ENCODE measurements around the gene ODAD3.
"Not testable (repeated sequence)": the region's sequence is repeated elsewhere in the genome, so short reads cannot be mapped to it uniquely, and the experiment has no call there.

The ODAD3 gene

GRCh38 chr19:11401808-11402543 lies 32.9 kb downstream of the ODAD3 start:
- no peak for DNase-seq

- no peak for DNase-seq
Observed at GRCh38 chr19:11400798-11401197, 34.1 kb downstream of the ODAD3 start.

GRCh38 chr19:11399667-11400066 lies 35.3 kb downstream of the ODAD3 start:
- no peak for DNase-seq

GRCh38 chr19:11397089-11397610 lies 37.8 kb downstream of the ODAD3 start:
- DNase-seq = no peak

DNA sequence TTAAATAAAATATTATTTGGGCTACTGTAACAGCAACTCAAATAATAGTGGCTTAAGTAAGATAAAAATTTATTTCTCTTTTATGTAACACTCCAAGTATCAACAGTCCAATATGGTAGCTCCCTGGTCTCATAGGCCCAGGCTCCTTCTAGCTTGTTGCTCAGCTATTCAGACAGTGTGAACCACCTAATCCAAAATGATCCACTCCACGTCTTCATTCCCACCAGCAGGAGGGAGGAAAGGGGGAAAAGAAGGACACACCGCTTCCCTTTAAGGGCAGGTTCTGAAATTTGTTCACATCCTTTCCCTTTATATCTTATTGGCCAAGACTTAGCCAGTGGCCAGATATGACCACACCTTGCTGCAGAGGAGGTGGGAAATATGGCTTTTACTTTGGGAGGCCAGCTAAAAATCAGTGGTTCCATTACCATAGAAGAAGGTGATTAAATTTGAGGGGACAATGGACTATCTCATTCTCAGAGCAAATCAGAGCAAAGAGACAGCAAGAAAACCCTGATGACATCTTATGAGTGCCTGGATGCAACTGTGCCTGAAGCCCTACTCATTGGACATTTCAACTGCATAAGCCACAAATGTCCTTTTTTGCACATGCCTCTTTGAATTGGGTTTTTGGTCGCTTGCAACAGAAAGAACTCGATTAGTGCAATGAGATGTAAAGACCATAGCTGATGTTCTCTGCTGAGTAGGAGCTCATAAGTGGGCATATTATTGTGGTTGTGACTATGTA lies 43.8 kb downstream of the ODAD3 start:
- DNase-seq = no peak

DNA sequence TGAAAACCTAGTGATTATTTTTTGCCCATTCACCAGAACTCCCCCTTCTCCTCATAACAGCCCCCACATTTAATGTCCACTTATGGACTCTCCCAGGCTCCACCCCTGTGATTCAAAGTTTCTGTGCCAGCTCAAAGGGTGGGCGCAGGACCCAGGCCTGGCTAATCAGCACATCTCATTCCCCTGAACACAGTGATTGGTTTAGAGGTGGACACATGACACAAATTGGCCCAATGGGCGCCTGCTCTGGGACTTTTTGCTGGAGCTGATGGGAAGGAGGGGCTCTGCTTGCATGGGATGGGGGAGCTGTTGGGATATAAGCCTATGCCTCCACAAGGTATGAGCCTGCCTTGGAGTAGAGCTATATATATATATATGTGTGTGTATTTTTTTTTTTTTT lies 44.6 kb downstream of the ODAD3 start:
- DNase-seq = no peak

DNA sequence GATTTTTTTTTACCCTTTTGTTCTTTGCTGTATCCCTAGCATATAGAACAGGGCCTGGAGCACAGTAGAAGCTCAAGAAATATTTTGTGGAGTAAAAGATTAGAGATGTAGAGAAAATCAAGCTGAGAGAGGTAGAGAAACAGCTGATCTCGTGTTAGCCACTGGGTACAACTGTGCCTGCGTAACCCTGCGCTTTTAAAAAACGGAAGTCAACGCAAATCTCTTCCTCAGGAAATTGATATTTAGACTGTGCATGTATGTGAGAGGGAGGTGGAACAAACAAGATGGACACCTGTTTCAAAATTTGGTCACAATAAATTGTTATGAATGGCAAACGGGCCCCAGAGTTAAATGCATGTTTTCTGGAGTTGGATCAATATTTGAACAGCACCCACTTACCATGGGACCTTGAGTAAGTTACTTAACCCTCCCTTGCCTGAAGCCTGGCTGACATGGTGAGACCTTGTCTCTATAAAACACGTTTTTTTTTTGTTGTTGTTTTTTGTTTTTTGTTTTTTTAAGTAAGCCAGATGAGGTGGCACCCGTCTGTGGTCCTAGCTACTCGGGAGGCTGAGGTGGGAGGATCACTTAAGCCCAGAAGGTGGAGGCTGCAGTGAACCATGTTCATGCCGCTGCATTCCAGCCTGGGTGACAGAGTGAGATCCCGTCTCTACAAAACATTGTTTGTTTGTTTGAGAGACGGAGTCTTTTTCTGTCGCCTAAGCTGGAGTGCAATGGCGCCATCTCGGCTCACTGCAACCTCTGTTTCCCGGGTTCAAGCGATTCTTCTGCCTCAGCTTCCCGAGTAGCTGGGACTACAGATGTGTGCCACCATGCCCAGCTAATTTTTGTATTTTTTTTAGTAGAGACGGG lies 47.5 kb downstream of the ODAD3 start:
- DNase-seq = peak; percentile 38 to 50

DNA sequence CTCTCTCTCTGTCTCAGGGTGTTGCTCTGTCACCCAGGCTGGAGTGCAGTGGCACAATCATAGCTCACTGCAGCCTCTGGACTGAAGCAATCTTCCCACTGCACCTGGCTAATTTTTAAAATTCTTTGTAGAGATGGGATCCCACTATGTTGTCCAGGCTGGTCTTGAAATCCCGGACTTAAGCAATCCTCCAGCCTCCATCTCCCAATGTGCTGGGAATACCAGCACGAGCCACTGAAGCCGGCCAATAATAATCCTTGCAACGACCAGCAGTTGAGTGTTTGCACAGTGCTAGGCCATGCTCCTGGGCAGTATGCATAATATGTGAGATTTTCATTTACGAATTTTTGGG lies 50.2 kb downstream of the ODAD3 start:
- no peak for DNase-seq

GRCh38 chr19:11383706-11384048 lies 51.2 kb downstream of the ODAD3 start:
- no peak for DNase-seq

DNA sequence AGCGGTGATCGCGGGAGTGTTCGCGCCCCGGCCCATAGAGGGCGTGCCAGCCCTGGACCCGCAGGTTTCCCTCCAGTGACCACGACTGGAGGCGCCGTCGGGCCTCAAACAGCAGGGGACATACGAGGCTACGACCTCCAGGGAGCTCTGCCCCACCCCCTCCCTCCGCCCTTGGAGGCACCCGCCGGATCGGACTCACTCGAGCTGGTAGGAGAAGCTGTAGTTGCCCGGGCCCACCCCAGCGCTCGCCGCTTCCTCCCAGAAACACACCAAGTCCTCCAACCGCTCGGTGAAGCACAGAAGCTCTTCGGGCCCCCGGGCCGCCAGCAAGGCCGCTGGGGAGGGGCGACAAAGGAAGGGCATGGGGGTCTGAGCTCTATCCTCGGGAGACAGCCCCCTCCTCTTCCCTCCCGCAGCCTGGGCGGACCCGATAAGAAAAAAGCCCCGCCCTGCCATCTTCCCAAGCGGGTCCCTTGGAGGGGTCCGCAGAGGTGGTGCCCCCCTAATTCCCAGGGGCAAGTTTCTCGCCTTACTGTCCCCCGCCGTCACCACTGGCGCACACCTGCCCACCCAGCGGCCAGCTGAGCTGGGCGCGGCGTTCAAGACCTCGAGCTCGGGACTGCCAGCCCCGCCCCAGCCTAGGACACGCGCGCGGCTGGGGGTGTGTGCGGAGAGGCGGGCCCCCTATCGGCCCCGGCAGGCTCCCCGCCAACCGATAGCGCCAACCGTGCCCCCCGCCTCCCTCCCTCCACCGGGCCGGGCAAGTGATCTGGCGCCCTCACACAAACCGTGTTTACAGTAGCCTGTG lies 51.8 kb downstream of the ODAD3 start:
- DNase-seq = peak; percentile 47 to 68

GRCh38 chr19:11380653-11381537 lies 54.0 kb downstream of the ODAD3 start:
- DNase-seq = peak; percentile 98

GRCh38 chr19:11379857-11380350 lies 55.0 kb downstream of the ODAD3 start:
- no peak for DNase-seq

- not testable (repeated sequence) for DNase-seq
Observed at GRCh38 chr19:11379269-11379845, 55.6 kb downstream of the ODAD3 start.

DNA sequence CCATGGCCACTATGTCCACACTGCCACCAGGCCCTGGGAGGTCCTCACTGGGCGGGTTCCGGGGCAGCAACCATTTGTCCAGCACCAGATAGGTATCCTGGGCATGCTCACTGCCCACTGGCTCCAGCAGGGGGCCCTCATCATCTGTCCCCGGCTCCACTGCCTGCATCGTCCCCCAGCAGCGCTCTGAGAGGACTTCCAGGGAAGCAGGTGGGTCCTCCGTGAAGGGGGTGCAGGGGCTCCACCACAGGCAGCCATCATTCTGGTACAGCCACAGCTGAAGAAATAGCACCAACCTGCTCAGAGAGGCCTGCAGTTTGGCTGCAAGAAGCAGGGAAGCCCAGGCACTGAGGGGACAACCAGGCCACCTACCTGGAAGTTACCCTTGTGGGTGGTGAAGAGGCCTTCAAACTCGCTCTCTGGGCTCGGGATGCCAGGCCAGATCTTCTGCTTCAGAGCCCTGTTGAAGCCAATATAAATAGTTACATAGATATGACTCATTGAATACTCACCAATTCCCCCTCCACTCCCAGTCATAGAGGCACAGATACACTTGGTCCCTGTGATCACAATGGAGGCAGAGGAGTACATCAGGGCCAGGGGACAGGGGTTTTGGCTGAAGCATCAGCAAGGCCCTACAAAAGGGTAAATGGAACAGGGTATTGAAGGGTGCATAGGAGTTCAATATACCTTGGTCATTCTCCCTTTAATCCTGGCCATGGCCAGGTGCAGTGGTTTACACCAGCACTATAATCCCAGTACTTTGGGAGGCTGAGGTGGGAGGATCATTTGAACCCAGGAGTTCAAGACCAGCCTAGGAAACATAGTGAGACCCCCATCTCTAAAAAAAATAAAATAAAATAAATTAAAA lies 56.4 kb downstream of the ODAD3 start:
- DNase-seq = peak; percentile 13 to 21

GRCh38 chr19:11377756-11378155 lies 57.2 kb downstream of the ODAD3 start:
- no peak for DNase-seq

DNA sequence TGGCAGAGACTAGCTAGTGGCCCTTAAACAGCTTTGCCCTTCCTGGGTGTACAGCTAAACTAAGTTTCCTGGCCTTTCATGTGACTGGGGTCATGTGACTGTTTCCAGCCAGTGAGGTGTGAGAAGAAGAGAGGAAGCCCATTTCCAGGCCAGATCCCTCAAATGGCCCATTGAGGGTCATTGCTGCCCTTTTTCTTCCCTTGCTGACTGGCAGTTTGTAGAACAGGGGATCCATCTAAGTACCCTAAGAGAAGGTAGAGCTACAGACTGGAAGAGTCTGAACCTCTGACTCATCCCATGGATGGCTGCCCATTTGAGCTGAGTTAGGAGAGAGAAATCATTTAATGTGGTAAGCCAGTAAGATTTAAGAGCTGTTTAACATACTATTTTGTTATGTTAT lies 57.7 kb downstream of the ODAD3 start:
- DNase-seq = peak; percentile 31 to 49

- DNase-seq = peak; percentile 66 to 76
Observed at GRCh38 chr19:11375143-11375948, 59.6 kb downstream of the ODAD3 start.

DNA sequence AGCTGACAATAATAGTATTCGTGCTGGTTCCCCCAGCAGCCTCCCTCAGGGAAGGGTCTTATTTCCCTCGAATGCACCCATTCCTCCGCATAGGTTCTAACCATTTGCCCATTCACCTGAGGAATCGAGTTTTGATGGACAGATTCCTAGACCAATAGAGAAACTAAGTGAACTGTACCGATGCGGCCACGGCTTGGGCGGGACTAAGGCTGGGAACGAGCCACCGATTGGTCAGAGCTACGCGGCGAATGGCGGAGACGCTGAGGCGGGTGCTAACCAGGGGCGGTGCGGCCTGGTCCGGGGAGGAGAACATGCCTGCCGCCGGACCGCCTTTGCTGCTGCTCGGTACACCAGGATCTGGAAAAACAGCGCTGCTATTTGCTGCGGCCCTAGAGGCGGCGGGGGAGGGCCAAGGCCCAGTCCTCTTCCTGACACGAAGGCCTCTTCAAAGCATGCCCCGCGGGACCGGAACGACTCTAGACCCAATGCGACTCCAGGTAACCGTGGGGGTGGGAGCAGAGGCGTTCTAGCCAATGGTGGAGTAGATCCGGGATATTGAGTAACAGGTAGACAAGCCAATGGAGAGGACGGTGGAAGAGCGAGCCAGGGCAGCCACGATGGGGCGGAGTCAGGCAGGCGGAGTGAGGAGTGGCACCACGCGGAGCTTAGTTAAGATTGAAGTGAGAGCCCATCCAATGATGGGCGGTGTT lies 60.3 kb downstream of the ODAD3 start, which contains the start of gene SWSAP1:
TSS of gene SWSAP1 (plus strand) at position 234 of the 710 bp plus-strand sequence. CDS start at position 249, 15 bp downstream.
- DNase-seq = peak; percentile 100
